ENCODE results near the gene ITPR1.
"Not testable (repeated sequence)": the region's sequence is repeated elsewhere in the genome, so short reads cannot be mapped to it uniquely, and the experiment has no call there.

ITPR1 gene

GRCh38 chr3:4574426-4574965, 81.3 kb downstream of the ITPR1 start:
- DNase-seq = no peak

- DNase-seq = no peak
Measured at GRCh38 chr3:4575381-4575780, 82.2 kb downstream of the ITPR1 start.

GRCh38 chr3:4577721-4578120, 84.6 kb downstream of the ITPR1 start:
- no peak for DNase-seq

GRCh38 chr3:4580346-4581123, 87.4 kb downstream of the ITPR1 start:
- no peak for DNase-seq

- DNase-seq = no peak
Measured at GRCh38 chr3:4581124-4581424, 87.9 kb downstream of the ITPR1 start.

GRCh38 chr3:4581498-4581897, 88.3 kb downstream of the ITPR1 start:
- no peak for DNase-seq

GRCh38 chr3:4581920-4582611, 88.9 kb downstream of the ITPR1 start:
- DNase-seq = no peak

GRCh38 chr3:4582624-4583023, 89.5 kb downstream of the ITPR1 start:
- no peak for DNase-seq

- no peak for DNase-seq
Measured at GRCh38 chr3:4583416-4583815, 90.3 kb downstream of the ITPR1 start.

GRCh38 chr3:4584456-4585249, 91.5 kb downstream of the ITPR1 start:
- no peak for DNase-seq

- no peak for DNase-seq
Measured at GRCh38 chr3:4586381-4586780, 93.2 kb downstream of the ITPR1 start.

- no peak for DNase-seq
Measured at GRCh38 chr3:4587061-4587837, 94.1 kb downstream of the ITPR1 start.

GRCh38 chr3:4587838-4588105, 94.6 kb downstream of the ITPR1 start:
- no peak for DNase-seq

- DNase-seq = no peak
Measured at GRCh38 chr3:4588466-4588865, 95.3 kb downstream of the ITPR1 start.

- no peak for DNase-seq
Measured at GRCh38 chr3:4589475-4590097, 96.4 kb downstream of the ITPR1 start.

- DNase-seq = not testable (repeated sequence)
Measured at GRCh38 chr3:4590849-4591248, 97.7 kb downstream of the ITPR1 start.

GRCh38 chr3:4591669-4592068, 98.5 kb downstream of the ITPR1 start:
- no peak for DNase-seq

- DNase-seq = no peak
Measured at GRCh38 chr3:4593014-4593413, 99.9 kb downstream of the ITPR1 start.

- no peak for DNase-seq
Measured at GRCh38 chr3:4595710-4596113, 102.6 kb downstream of the ITPR1 start.

- DNase-seq = no peak
Measured at GRCh38 chr3:4596612-4597011, 103.5 kb downstream of the ITPR1 start.

GRCh38 chr3:4597208-4597985, 104.2 kb downstream of the ITPR1 start:
- DNase-seq = no peak

- DNase-seq = not testable (repeated sequence)
Measured at GRCh38 chr3:4598232-4598631, 105.1 kb downstream of the ITPR1 start.
